ENCODE measurements around the gene DSG3. TPM values are rescaled to one million over a fixed set of nuclear protein-coding genes. Genes with fewer than 3 reads are reported as not detected.

The DSG3 gene
- total RNA-seq, 1 donor from 2014 or later: 0.06 TPM

Other genes with a start within 250 kb of the DSG3 start
- gene DSG1, start 129.6 kb upstream of the DSG3 start, total RNA-seq: 0.89 TPM
- not detected for gene DSG4, start 71.0 kb upstream of the DSG3 start, total RNA-seq
- 103 TPM for gene DSG2, start 50.4 kb downstream of the DSG3 start, total RNA-seq
- gene TTR, start 144.1 kb downstream of the DSG3 start, total RNA-seq: 159 TPM
- gene B4GALT6, start 236.8 kb downstream of the DSG3 start, total RNA-seq: 16.9 TPM

Data from mucosa of gallbladder (tissue), 1 donor.